HG03432 (cell line): Measurements from ENCODE around the gene MT1H.
"Not testable (repeated sequence)": the region's sequence is repeated elsewhere in the genome, so short reads cannot be mapped to it uniquely, and the experiment has no call there.

Experiments used
- ATAC-seq: cut with Tn5 transposase; IDR thresholded peaks from one replicate; pipeline ENCODE4 v1.9.1; 2021; ENCODE audit warnings: mild to moderate bottlenecking, moderate library complexity; ENCODE audit not compliant: unreplicated experiment

Gene MT1H

GRCh38 chr16:56715126-56715525, 45.5 kb downstream of the MT1H start:
- ATAC-seq: no peak

GRCh38 chr16:56716761-56717160, 47.1 kb downstream of the MT1H start:
- no peak for ATAC-seq

GRCh38 chr16:56717532-56717931, 47.9 kb downstream of the MT1H start:
- ATAC-seq: not testable (repeated sequence)
